Sigmoid colon (tissue), 7 donors: ENCODE measurements around the gene PCDHGA9. TPM values are rescaled to one million over a fixed set of nuclear protein-coding genes. Genes with fewer than 3 reads are reported as not detected.
"Not testable (repeated sequence)": the region's sequence is repeated elsewhere in the genome, so short reads cannot be mapped to it uniquely, and the experiment has no call there.

Experiments
- DNase-seq: peaks from one replicate; pipeline ENCODE4 v3.0.0-alpha.2; 2019
- H3K27ac ChIP-seq, 4 donors: fragments of 200-600 bp; sonication (generic); one replicate each; pipeline ENCODE4 v1.5.1; 2016 to 2019; ENCODE audit warnings: mild to moderate bottlenecking in 1 of 4
- H3K27me3 ChIP-seq, 3 donors: fragments of 200-600 bp; sonication (generic); one replicate each; pipeline ENCODE4 v1.5.1; 2019; ENCODE audit warnings: mild to moderate bottlenecking in 1 of 3
- H3K36me3 ChIP-seq, 4 donors: fragments of 200-600 bp; sonication (generic); one replicate each; pipeline ENCODE4 v1.5.1; 2016 to 2019
- H3K4me1 ChIP-seq, 4 donors: fragments of 200-600 bp; sonication (generic); one replicate each; pipeline ENCODE4 v1.5.1; 2017 to 2019
- H3K4me3 ChIP-seq, 4 donors: fragments of 200-600 bp; sonication (generic); one replicate each; pipeline ENCODE4 v1.5.1; 2017 to 2019; ENCODE audit warnings: mild to moderate bottlenecking in 2 of 4, moderate library complexity in 1 of 4
- H3K9me3 ChIP-seq, 4 donors: fragments of 200-600 bp in 3 of 4; sonication (generic) in 3 of 4; one replicate each; pipeline versions ENCODE4 v1.5.1 to v1.6.1; 2013 to 2019
- CTCF ChIP-seq, 4 experiments: fragments of 450-650 bp in 3 of 4; fragments of 200-600 bp in 1 of 4; IDR thresholded peaks; one replicate each; pipeline ENCODE4 v1.5.1; 2016 to 2019; ENCODE audit warnings: antibody characterized with exemption in 4 of 4, mild to moderate bottlenecking in 3 of 4, moderate library complexity in 2 of 4
- EP300 ChIP-seq, 4 donors: sonication (generic); formaldehyde crosslinking; IDR thresholded peaks; one replicate each; pipeline ENCODE4 v1.6.1; 2017; ENCODE audit warnings: antibody characterized with exemption in 4 of 4
- POLR2A ChIP-seq, 2 donors: fragments of 450-650 bp; IDR thresholded peaks; one replicate each; pipeline ENCODE4 v1.6.1; 2016; ENCODE audit warnings: antibody characterized with exemption in 2 of 2, mild to moderate bottlenecking in 2 of 2, moderate library complexity in 2 of 2
- POLR2AphosphoS5 ChIP-seq, 4 donors: sonication (generic); formaldehyde crosslinking; IDR thresholded peaks; one replicate each; pipeline ENCODE4 v1.6.1; 2017; ENCODE audit warnings: antibody characterized with exemption in 4 of 4
- WGBS, 2 donors: extraction: QIAGEN DNeasy Blood & Tissue Kit; methylation state at CpG; one replicate each; pipeline ENCODE4 v1.1.7; 2013; 5-methylcytosine and 5-hydroxymethylcytosine counted together
- intact Hi-C: fragments of 100-400 bp; cut with DNase I; formaldehyde crosslinking; loops from one replicate; pipeline ENCODE4 v1.15.1; 2023
- polyA plus RNA-seq, 3 donors: library from polyadenylated mRNA; stranded (reverse); fragments of 200-250 nt; gene quantifications; one replicate each; pipeline ENCODE4 v1.2.3, GENCODE V29; 2013
- total RNA-seq, 4 donors: library from RNA; depleted of rRNA; stranded (reverse); fragments of >200 nt; gene quantifications; one replicate each; pipeline ENCODE4 v1.1.0, GENCODE V29; 2016
- donor health status: healthy with polysubstance abuse.
- donor health status: Bipolar disorder and iron deficiency.
- donor health status: healthy.

Gene PCDHGA9
- total and polyA plus RNA-seq, 7 donors: 0.79 to 15.8 (median 10.4) TPM; not detected in 2

- intact Hi-C loops, H3K27ac ChIP-seq, H3K4me1 ChIP-seq, H3K36me3 ChIP-seq, DNase-seq: not testable (repeated sequence)
- Histone ChIP-seq H3K27me3 (peaks cover 0 to 11% (median 0%) of the 10 kb centered on the region in 3 donors), H3K9me3 (peaks cover 40 to 88% (median 71%) of the 10 kb centered on the region in 4 donors), H3K4me3 (peak within 1 kb of the TSS in 3 of 4 donors; percentile 16 to 26 (median 25))
- TF ChIP-seq CTCF (IDR thresholded peaks at IDR 0.05): peak in 2 of 4 experiments; percentile 11 to 27
- 10 to 22% methylated on average over 25 of the region's 43 CpGs for WGBS, 2 donors
Measured at GRCh38 chr5:141397756-141398551, 4.6 kb upstream of the PCDHGA9 start, which contains the start of gene PCDHGB5. Gene PCDHGB5 (plus strand): TSS chr5:141397947. CDS start chr5:141398128, 181 bp downstream.

GRCh38 chr5:141398608-141399007 is 4.0 kb upstream of the PCDHGA9 start:
- 31 to 46% methylated on average over 15 of the region's 15 CpGs for WGBS, 2 donors
- Histone ChIP-seq H3K27ac (no peak overlapping the region), H3K4me3 (no peak overlapping the region)

GRCh38 chr5:141399555-141400258 is 2.9 kb upstream of the PCDHGA9 start:
- peaks cover 41 to 88% (median 72%) of the 10 kb centered on the region in 4 donors for H3K9me3 ChIP-seq
- H3K4me3 ChIP-seq: no peak overlapping the region
- peaks cover 0 to 5% (median 0%) of the 10 kb centered on the region in 4 donors for H3K36me3 ChIP-seq
- DNase-seq: no peak
- 36 to 64% methylated on average over 61 of the region's 61 CpGs for whole genome bisulfite sequencing, 2 donors
- no peaks in the 10 kb centered on the region for H3K27me3 ChIP-seq
- TF ChIP-seq POLR2AphosphoS5 (IDR thresholded peaks at IDR 0.05) (no peak), EP300 (IDR thresholded peaks at IDR 0.05) (no peak), POLR2A (IDR thresholded peaks at IDR 0.05) (no peak), CTCF (IDR thresholded peaks at IDR 0.05) (no peak)
- H3K4me1 ChIP-seq: no peaks in the 10 kb centered on the region
- intact Hi-C loops: no loop called here
- H3K27ac ChIP-seq: no peak overlapping the region

More at GRCh38 chr5:141398608-141399007, 4.0 kb upstream of the PCDHGA9 start:
- peaks cover 41 to 88% (median 71%) of the 10 kb centered on the region in 4 donors for H3K9me3 ChIP-seq
- no peaks in the 10 kb centered on the region for H3K4me1 ChIP-seq
- H3K36me3 ChIP-seq: peaks cover 0 to 5% (median 0%) of the 10 kb centered on the region in 4 donors
- DNase-seq: no peak
- TF ChIP-seq CTCF (IDR thresholded peaks at IDR 0.05) (no peak), EP300 (IDR thresholded peaks at IDR 0.05) (no peak), POLR2A (IDR thresholded peaks at IDR 0.05) (no peak), POLR2AphosphoS5 (IDR thresholded peaks at IDR 0.05) (no peak)
- intact Hi-C loops: no loop called here
- peaks cover 0 to 5% (median 0%) of the 10 kb centered on the region in 3 donors for H3K27me3 ChIP-seq

- H3K36me3 ChIP-seq: peaks cover 0 to 5% (median 0%) of the 10 kb centered on the region in 4 donors
- no peak overlapping the region for H3K27ac ChIP-seq
- 35 to 57% methylated on average over 22 of the region's 22 CpGs for WGBS, 2 donors
- no peaks in the 10 kb centered on the region for H3K27me3 ChIP-seq
- H3K4me1 ChIP-seq: no peaks in the 10 kb centered on the region
- intact Hi-C loops: no loop called here
- H3K9me3 ChIP-seq: peaks cover 40 to 94% (median 83%) of the 10 kb centered on the region in 4 donors
- DNase-seq: no peak
- TF ChIP-seq POLR2AphosphoS5 (IDR thresholded peaks at IDR 0.05) (no peak), POLR2A (IDR thresholded peaks at IDR 0.05) (no peak), EP300 (IDR thresholded peaks at IDR 0.05) (no peak), CTCF (IDR thresholded peaks at IDR 0.05) (no peak)
- H3K4me3 ChIP-seq: peak overlapping the region in 1 of 4 donors; percentile 21
Measured at GRCh38 chr5:141403387-141403786, 809 bp downstream of the PCDHGA9 start.
